GM19351 (cell line): ENCODE data around the gene YIPF7.

Experiments used
- ATAC-seq: cut with Tn5 transposase; IDR thresholded peaks from one replicate; pipeline ENCODE4 v1.9.1; 2021; ENCODE audit warnings: mild to moderate bottlenecking, moderate library complexity; ENCODE audit not compliant: unreplicated experiment

The YIPF7 gene

GRCh38 chr4:44651425-44651824, at the start of gene YIPF7:
TSS of gene YIPF7 (minus strand) at chr4:44651625. CDS start at chr4:44650100, 1,525 bp downstream.
- ATAC-seq: no peak

DNA sequence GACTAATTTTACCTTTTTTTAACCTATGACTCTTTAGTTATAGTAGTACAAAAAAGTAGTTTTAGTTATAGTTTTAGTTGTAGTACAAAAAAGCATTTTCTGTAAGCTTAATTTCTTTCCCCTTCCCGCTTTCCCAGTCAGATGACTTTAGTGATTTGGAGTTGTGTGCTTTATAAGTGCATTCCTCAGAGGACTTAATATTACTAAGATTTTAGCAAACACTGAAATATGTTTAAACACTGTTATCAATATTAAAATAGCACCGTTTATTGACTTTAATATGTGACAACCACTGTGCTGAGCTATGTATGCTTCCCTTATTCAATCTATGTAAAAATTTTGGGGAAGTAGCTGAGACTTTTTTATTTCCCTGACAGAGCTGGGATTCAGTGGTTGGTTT, 49.6 kb upstream of the YIPF7 start:
- ATAC-seq: no peak

DNA sequence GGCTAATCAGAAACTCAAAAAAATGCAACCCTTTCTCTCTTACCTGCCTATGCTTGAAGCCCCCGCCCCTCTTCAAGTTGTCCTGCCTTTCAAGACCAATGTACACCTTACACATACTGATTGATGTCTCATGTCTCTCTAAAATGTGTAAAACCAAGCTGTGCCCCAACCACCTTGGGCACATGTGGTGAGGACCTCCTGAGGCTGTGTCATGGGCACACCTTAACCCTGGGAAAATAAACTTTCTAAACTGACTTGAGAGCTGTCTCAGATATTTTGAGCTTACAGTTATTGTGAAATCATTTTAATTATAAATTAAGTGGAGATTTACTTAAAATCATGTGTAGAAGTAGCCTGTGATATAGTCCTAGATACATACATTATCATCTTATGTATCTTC, 49.0 kb upstream of the YIPF7 start:
- no peak for ATAC-seq

- ATAC-seq: no peak
These were observed 33.2 kb upstream of the YIPF7 start for GRCh38 chr4:44684648-44685047.

DNA sequence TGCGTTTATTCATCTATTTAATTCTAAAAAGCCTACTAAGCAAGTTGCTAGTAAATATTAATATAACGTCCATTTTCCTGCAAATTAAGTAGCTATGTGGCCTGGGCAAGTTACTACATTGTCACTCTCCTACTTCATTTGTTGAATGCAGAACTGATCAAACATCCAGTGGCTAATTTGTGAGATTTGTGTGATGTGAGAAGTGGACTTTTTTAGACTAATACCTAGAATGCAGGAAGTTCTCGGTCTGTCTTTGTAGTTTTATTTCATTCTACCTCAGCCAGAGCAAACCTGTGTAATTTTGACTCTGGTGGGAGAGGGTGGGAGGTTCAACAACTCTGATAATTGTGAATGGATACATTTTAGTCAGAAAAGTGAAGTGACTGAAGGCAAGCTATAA, 27.6 kb upstream of the YIPF7 start:
- ATAC-seq: no peak

DNA sequence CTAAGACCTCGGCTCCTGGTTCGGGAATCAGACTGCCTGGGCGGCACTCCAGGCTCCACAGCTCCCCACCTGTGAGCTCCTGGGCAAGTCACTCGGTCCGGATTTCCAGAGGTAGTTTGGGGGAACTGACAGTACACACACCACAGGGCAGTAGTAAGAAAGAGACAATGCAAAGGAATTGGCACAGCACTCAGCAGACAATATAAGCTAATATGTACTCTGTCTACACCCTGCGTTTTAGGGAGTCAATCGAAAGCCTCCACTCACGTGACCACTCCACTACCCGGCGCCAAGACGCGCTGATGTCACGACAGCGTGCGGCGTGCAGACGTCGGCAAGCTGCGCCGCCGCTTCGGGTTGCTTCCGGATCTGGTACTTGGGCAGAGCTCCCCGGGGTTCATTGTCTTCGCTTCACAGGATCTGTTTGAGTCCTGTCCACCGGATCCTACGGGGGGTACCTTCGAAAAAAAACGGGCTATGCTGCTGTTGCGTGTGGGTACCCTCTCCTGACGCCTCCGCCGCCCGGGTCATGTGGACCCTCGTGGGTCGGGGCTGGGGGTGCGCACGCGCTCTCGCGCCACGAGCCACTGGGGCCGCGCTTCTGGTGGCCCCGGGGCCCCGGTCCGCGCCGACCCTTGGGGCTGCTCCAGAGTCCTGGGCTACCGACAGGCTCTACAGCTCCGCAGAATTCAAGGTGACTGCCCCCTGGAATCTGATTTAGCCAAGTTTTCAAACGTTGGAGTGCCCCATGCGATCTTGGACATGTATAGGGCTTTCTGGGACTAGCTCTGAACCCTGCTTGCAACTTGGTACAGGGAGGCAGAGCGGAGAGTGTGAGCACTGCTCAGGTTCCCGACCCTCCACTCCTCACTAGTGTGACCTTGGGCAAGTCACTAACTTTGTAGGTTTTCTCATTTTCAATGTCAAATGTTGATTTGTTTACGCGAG, 26.9 kb upstream of the YIPF7 start, which contains the start of gene GUF1:
GUF1 (plus strand) TSS at position 327 of the 948 bp plus-strand sequence; CDS start at position 530, 203 bp downstream.
- ATAC-seq: peak; percentile 90

DNA sequence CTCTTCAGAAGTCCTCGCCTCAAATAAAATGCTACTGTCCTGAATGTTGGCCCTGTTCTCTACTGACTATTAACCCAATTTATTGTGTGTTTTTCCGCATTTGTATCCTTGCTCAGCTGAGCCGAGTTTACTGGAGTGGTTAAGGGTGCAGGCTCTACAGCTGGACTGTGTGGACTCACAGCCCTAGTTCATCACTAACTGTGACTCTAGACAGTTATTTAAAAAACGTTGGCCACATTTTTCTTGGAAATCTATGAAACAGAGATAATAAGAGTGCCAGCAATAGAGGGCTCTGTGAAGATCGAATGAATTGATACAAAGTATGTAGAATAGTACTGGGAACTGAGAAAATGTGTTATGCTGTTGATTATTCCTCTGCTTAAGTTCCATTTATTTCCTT, 23.9 kb upstream of the YIPF7 start:
- no peak for ATAC-seq

- no peak for ATAC-seq
These were observed 23.0 kb upstream of the YIPF7 start for GRCh38 chr4:44674471-44674870.

DNA sequence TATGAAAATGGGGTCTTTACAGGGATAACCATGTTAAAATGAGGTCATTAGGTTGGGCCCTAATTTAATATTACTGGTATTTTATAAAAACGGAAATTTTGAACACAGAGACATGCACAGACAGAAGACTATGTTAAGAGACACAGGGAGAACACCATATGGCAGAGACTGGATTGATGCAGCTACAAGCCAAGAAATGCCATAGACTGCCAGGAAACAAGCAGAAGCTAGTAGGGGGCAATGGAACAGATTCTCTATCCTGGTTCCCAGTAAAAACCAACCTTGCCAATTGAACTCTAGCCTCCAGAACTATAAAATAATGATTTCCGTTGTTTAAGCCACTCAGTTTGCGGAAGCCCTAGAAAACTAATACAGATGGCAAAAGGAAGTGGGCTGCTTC, 20.2 kb upstream of the YIPF7 start:
- ATAC-seq: no peak

- ATAC-seq: no peak
These were observed 19.2 kb upstream of the YIPF7 start for GRCh38 chr4:44670506-44671199.

DNA sequence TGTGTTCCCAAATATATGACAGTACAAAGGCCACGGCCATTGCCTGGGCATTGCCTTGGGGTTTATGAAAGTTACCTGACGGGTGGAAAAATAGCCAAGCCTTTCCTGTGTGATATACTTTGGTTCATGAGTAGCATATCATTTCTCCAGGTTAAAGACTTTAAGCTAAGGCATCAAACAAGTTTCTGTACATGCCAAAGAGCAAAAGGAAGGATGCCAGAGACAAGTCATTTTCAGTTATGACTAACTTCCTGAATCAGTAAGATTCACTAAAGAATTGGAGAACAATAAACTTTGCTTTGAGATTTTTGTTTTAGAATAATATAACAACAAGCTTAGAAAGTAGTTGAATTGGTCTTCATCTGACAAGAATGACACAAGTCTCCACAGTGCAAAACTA, 17.1 kb upstream of the YIPF7 start:
- ATAC-seq: no peak

DNA sequence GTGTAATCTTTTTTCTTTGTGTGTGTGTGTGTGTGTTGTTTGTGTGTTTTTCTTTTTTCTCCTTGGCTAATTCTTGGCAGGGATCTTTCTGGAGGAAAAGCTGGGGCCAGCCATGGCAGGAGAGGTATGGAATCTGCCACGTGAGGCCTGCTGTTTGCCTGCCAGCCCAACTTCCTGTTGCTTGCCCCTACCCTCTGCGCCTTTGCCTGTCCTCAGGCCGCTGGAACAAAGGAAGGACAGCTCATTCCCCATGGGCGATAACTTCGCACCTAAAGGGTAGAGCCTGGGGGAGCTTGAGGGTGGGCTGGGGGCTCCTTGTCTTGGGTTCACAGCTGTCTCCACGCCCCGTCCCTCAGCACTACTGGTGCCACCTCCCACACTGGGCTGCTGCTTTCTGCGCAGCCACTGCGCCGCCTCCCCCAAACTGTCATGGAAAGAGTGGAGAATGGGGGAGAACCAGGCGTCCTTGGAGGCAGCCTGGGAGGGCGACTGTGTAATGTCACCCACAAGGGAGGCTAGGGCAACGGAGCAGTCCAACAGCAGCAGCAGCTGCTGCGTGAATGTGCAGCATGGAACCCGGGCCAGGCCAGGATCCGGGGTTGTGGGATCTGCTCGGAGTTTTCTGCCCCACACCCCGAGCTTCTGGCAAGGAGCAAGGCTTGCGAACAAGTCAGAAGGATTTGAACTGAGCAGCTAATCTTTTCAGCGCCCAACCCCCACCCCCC, 12.3 kb upstream of the YIPF7 start:
- no peak for ATAC-seq

DNA sequence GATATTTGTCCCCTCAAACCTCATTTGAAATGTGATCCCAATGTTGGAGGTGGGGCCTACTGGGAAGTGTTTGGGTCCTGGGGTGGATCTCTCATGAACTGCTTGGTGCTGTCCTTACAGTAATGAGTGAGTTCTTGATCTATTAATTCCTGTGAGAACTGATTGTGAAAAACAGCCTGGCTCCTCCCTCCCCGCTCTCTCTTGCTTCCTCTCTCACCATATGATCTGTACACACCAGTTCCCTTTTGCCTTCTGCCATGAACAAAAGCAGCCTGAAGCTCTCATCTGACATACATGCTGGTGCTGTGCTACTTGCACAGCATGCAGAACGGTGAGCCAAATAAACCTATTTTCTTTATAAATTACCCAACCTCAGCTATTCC, 11.2 kb upstream of the YIPF7 start:
- ATAC-seq: peak; percentile 85

DNA sequence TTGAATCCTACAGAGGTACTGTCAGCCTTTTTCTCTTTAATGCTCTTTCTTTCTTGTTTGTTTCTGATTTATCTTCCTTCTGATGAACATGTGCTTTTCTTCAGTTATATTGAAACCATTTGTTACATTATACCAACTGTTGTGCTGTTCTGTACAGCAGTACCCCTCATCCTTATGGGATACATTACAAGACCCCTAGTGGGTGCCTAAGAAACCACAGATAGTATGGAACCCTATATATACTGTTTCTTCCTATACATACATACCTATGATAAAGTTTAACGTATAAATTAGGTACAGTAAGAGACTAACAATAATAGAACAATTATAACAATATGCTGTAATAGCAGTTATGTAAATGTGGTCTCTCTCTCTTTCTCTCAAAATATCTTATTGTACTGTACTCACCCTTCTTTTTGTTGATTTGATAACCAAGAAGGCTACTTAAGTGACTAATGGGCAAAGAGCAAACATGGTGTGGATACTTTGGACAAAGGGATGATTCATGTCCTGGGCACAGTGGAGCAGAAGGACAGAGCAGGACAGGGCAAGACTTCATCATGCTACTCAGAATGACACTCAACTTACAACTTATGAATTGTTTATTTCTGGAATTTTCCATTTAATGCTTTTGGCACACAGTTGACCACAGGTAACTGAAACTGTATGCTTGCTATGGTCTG, 10.7 kb upstream of the YIPF7 start:
- ATAC-seq: peak; percentile 6

- ATAC-seq: no peak
These were observed 9.0 kb upstream of the YIPF7 start for GRCh38 chr4:44660396-44660795.

DNA sequence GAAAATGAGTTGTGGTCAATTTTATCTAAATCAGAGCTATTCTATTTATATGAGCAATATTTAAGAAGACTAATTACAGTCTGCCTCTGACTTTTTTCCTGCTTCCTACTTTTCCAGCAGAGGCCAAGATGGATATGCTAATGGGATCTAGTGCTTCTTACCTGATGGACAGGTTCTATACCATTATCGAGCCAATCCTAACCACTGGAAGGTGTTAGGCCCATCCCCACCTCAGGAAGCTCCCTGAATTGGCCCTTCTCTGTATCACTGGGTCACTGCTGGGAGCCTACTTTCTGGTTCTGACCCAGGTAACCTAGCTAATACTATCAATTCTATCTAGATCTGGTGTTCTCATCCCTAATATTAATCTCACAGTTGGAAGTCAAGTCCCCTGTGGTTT, 577 bp upstream of the YIPF7 start:
- ATAC-seq: no peak

GRCh38 chr4:44646151-44646550, 5.3 kb downstream of the YIPF7 start:
- no peak for ATAC-seq

DNA sequence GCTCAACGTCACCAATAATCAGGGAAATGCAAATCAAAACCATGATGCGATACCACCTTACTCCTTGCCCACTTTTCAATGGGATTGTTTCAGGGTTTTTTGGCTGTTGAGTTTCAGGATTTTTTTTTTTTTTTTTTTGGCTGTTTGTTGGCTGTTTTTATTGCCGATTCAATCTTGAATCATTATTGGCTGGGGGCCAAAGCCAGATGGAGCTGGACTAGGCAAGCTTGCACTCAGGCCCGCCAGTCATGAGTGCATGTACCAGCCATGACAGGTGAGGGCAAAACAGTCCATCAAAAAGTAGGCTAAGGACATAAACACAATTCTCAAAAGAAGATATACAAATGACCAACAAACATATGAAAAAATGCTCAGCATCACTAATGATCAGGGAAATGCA, 13.3 kb downstream of the YIPF7 start:
- ATAC-seq: no peak

GRCh38 chr4:44632733-44633132, 18.7 kb downstream of the YIPF7 start:
- no peak for ATAC-seq

GRCh38 chr4:44632089-44632488, 19.3 kb downstream of the YIPF7 start:
- ATAC-seq: no peak
